Type B pancreatic cell (in vitro differentiated cells): ENCODE data around the gene SP100. TPM values are rescaled to one million over a fixed set of nuclear protein-coding genes. Genes with fewer than 3 reads are reported as not detected.

ENCODE experiments used
- DNase-seq: peaks from one replicate; pipeline ENCODE4 v3.0.0; 2021; ENCODE audit warnings: mixed read lengths; ENCODE audit not compliant: unreplicated experiment; ENCODE audit errors: extremely low spot score
- H3K27ac Mint-ChIP-seq: 2 replicates; pipeline ENCODE4 v1.8.0; 2021; ENCODE audit warnings: mild to moderate bottlenecking, mixed read lengths
- H3K27me3 Mint-ChIP-seq: 2 replicates; pipeline ENCODE4 v1.8.0; 2021; ENCODE audit warnings: mixed read lengths
- H3K36me3 Mint-ChIP-seq: 2 replicates; pipeline ENCODE4 v1.8.0; 2021; ENCODE audit warnings: mixed read lengths
- H3K4me1 Mint-ChIP-seq: one replicate; pipeline ENCODE4 v1.8.0; 2021; ENCODE audit warnings: mixed read lengths; ENCODE audit not compliant: unreplicated experiment
- H3K4me3 Mint-ChIP-seq: 2 replicates; pipeline ENCODE4 v1.8.0; 2021; ENCODE audit warnings: mild to moderate bottlenecking, mixed read lengths
- H3K9me3 Mint-ChIP-seq: 2 replicates; pipeline ENCODE4 v1.8.0; 2021; ENCODE audit warnings: mixed read lengths
- total RNA-seq: library from RNA; stranded (reverse); gene quantifications from 2 replicates; pipeline ENCODE4 v1.2.1, GENCODE V29; 2021; ENCODE audit warnings: low replicate concordance
- TF ChIP-seq, protein P1 (sequence below): fragments of 200-600 bp; sonication (generic); conservative IDR thresholded peaks from 2 replicates; pipeline ENCODE4 v1.5.0; 2021; ENCODE audit warnings: antibody characterized with exemption, mild to moderate bottlenecking

SP100 gene
- total RNA-seq, 1 donor from 2014 or later = 21.7 TPM

DNA sequence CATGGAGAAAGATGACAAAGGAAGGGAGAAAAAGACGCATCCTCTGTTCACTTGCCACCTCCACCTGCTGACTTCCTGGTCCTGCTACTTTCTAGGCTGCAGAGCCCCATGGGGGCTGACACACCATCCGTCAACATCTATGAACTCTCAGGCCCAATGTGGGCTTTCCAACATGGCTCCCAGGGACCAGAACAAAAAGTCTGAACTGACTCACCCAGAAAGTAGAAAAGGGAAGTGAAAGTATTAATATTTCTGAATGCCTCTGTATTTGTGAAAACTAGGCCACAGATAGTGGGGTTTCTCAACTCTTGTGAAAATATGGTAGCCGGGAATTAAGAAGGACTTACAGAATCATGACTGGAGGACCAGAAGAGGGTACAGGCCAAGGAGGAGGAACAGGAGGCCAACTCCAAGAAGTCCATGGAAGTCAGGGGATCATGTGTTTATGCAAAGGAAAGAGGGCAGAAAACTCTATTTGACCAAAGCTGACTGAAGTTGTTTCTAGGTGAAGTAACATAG, 173.6 kb downstream of the SP100 start:
- Mint-ChIP-seq H3K4me3 (no peak overlapping the region), H3K27ac (no peak overlapping the region)

DNA sequence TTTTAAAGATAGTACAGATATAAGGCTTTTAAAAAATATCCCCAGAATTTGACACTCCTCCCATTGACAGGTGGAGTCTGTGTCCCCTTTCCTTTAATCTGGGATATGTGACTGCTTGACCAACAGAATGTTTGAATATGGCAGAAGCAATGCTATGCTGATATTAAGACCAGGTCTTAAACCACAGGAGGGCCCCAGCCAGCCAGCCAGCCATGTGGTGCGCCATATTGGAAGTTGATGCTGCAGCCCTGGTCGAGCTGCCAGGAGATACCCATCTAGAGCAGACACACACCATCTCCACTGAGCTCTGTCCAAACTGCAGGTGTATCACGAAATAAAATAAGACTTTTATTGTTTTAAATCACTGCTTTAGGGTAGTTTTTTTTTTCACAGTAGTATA, 174.3 kb downstream of the SP100 start:
- Mint-ChIP-seq H3K27me3 (no peaks in the 10 kb centered on the region), H3K36me3 (no peaks in the 10 kb centered on the region)

More for the DNA sequence above, 173.6 kb downstream of the SP100 start:
- H3K9me3 Mint-ChIP-seq = no peaks in the 10 kb centered on the region
- H3K36me3 Mint-ChIP-seq = no peaks in the 10 kb centered on the region
- H3K27me3 Mint-ChIP-seq = no peaks in the 10 kb centered on the region
- TF ChIP-seq, protein P1, sequence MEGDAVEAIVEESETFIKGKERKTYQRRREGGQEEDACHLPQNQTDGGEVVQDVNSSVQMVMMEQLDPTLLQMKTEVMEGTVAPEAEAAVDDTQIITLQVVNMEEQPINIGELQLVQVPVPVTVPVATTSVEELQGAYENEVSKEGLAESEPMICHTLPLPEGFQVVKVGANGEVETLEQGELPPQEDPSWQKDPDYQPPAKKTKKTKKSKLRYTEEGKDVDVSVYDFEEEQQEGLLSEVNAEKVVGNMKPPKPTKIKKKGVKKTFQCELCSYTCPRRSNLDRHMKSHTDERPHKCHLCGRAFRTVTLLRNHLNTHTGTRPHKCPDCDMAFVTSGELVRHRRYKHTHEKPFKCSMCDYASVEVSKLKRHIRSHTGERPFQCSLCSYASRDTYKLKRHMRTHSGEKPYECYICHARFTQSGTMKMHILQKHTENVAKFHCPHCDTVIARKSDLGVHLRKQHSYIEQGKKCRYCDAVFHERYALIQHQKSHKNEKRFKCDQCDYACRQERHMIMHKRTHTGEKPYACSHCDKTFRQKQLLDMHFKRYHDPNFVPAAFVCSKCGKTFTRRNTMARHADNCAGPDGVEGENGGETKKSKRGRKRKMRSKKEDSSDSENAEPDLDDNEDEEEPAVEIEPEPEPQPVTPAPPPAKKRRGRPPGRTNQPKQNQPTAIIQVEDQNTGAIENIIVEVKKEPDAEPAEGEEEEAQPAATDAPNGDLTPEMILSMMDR = no peak
- H3K4me1 Mint-ChIP-seq = no peaks in the 10 kb centered on the region
- DNase-seq = no peak

DNA sequence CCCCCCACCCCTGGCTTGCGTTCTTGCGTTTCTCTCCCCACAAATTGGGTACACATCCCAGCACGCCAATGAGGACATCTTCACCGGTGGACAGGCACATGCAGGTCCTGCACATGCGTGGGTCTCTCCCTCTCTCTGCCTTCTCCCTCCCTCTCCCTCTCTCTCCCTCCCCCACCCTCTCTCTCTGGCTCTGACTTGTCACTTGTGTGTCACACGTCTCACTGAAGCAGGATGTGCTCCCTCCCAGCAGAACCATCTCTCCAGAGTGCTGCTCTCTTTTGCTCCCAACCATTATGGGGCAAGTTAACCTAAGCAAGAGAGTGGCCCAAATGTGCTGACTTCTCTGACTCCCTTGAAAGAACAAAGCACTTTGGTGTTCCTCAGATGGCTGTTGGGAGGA, 175.8 kb downstream of the SP100 start:
- Mint-ChIP-seq H3K9me3 (peaks cover 4% of the 10 kb centered on the region), H3K27me3 (no peaks in the 10 kb centered on the region), H3K27ac (no peak overlapping the region), H3K36me3 (no peaks in the 10 kb centered on the region), H3K4me3 (no peak overlapping the region), H3K4me1 (no peaks in the 10 kb centered on the region)
- TF ChIP-seq, protein P1 = no peak
- DNase-seq = no peak

More for the DNA sequence above, 174.3 kb downstream of the SP100 start:
- no peak overlapping the region for H3K27ac Mint-ChIP-seq
- H3K9me3 Mint-ChIP-seq = peaks cover under 1% of the 10 kb centered on the region
- TF ChIP-seq, protein P1 = no peak
- no peaks in the 10 kb centered on the region for H3K4me1 Mint-ChIP-seq
- H3K4me3 Mint-ChIP-seq = no peak overlapping the region
- DNase-seq = no peak

- Mint-ChIP-seq H3K36me3 (no peaks in the 10 kb centered on the region), H3K27ac (no peak overlapping the region), H3K27me3 (no peaks in the 10 kb centered on the region)
These were observed 176.8 kb downstream of the SP100 start for GRCh38 chr2:230592775-230593174.

More at GRCh38 chr2:230592775-230593174, 176.8 kb downstream of the SP100 start:
- TF ChIP-seq, protein P1 = no peak
- H3K4me3 Mint-ChIP-seq = no peak overlapping the region
- H3K9me3 Mint-ChIP-seq = peaks cover 4% of the 10 kb centered on the region
- DNase-seq = no peak
- H3K4me1 Mint-ChIP-seq = no peaks in the 10 kb centered on the region

Other genes with a start within 250 kb of the SP100 start
- 8.6 and 15.4 TPM in 2 replicates for gene SP110, start 196.2 kb upstream of the SP100 start, total RNA-seq
- gene SP140, start 190.5 kb upstream of the SP100 start, total RNA-seq = 0.97 and 1.00 TPM in 2 replicates
- 6.6 and 13.7 TPM in 2 replicates for gene SP140L, start 89.0 kb upstream of the SP100 start, total RNA-seq